Fibroblast of pulmonary artery (primary cell): ENCODE data around the gene CALML5.

Source experiments
- DNase-seq: peaks from one replicate; pipeline ENCODE4 v3.0.0-alpha.2; 2010; ENCODE audit warnings: low read depth
- H3K4me3 ChIP-seq: replicated peaks from 2 replicates; pipeline ENCODE4 v1.5.1; 2011; ENCODE audit warnings: low read depth, mild to moderate bottlenecking, control low read depth, low read length, moderate library complexity
- CTCF ChIP-seq: IDR thresholded peaks from 2 replicates; pipeline ENCODE4 v1.5.1; 2011; ENCODE audit warnings: mild to moderate bottlenecking, control low read depth, low read length, inconsistent platforms; ENCODE audit errors: missing control alignments

CALML5 gene

DNA sequence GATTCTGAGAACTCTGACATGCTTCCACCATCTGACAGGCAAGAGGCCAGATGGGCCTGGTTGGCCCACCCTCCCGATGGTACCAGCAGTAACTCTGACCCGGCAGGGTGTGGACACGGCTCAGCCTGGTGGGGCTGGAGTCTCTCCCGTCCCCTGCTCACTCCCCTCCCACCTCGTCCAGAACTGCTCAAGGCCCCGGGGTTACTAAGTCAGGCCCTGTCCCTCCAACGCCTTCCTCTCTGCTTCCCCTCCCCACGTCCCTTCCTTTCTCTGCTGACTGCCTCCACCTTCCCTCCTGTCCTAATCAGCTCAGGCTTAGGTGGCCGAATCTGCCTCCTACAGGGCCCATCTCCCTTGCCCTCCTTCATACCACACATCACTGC lies 12.5 kb downstream of the CALML5 start:
- H3K4me3 ChIP-seq: no peak overlapping the region
- no peak for DNase-seq
- TF ChIP-seq CTCF: no peak

- TF ChIP-seq CTCF: no peak
- no peak for DNase-seq
- no peak overlapping the region for H3K4me3 ChIP-seq
Observed at GRCh38 chr10:5485948-5486852, 13.2 kb downstream of the CALML5 start.

GRCh38 chr10:5485290-5485689 lies 14.1 kb downstream of the CALML5 start:
- TF ChIP-seq CTCF: no peak
- DNase-seq: no peak
- no peak overlapping the region for H3K4me3 ChIP-seq

- peak; percentile 8 for DNase-seq
- no peak overlapping the region for H3K4me3 ChIP-seq
- no peak for TF ChIP-seq CTCF
Observed at GRCh38 chr10:5484205-5484604, 15.2 kb downstream of the CALML5 start.

GRCh38 chr10:5482016-5482415 lies 17.4 kb downstream of the CALML5 start:
- no peak for DNase-seq

GRCh38 chr10:5481121-5481520 lies 18.2 kb downstream of the CALML5 start:
- no peak overlapping the region for H3K4me3 ChIP-seq
- DNase-seq: no peak
- no peak for TF ChIP-seq CTCF

More at GRCh38 chr10:5482016-5482415, 17.4 kb downstream of the CALML5 start:
- TF ChIP-seq CTCF: no peak
- H3K4me3 ChIP-seq: no peak overlapping the region
